GM23338 (cell line): ENCODE results near the gene LAMTOR1. TPM values are rescaled to one million over a fixed set of nuclear protein-coding genes. Genes with fewer than 3 reads are reported as not detected.
A peak's percentile ranks its signal among the peaks of the same experiment; 100 is the strongest.

Source experiments
- ATAC-seq: fragments of 200-7000 bp; cut with Tn5 transposase; 3 replicates; pipeline ENCODE4 v1.9.1; 2020
- DNase-seq: peaks from one replicate; pipeline ENCODE4 v3.0.0-alpha.2; 2015; ENCODE audit warnings: low spot score
- H2AFZ ChIP-seq: fragments of 200-600 bp; sonication (generic); 2 replicates; pipeline ENCODE4 v1.8.0; 2016; ENCODE audit warnings: antibody characterized with exemption, mild to moderate bottlenecking, moderate library complexity
- H3F3A ChIP-seq: fragments of 200-600 bp; sonication (generic); replicated peaks from 2 replicates; pipeline ENCODE4 v1.8.0; 2017; ENCODE audit warnings: antibody characterized with exemption, mixed run types, low read depth
- H3K27ac ChIP-seq: fragments of 200-600 bp; sonication (generic); 2 replicates; pipeline ENCODE4 v1.6.1; 2016; ENCODE audit warnings: low read depth
- H3K27me3 ChIP-seq: fragments of 200-600 bp; sonication (generic); 2 replicates; pipeline ENCODE4 v1.8.0; 2016; ENCODE audit warnings: mild to moderate bottlenecking, mixed run types, moderate library complexity; ENCODE audit not compliant: insufficient read depth
- H3K36me3 ChIP-seq: fragments of 200-600 bp; sonication (generic); 2 replicates; pipeline ENCODE4 v1.8.0; 2016; ENCODE audit warnings: mild to moderate bottlenecking; ENCODE audit not compliant: insufficient read depth
- H3K4me1 ChIP-seq: fragments of 200-600 bp; sonication (generic); 2 replicates; pipeline ENCODE4 v1.8.0; 2016; ENCODE audit warnings: mild to moderate bottlenecking, moderate library complexity; ENCODE audit not compliant: insufficient read depth
- H3K4me2 ChIP-seq: fragments of 200-600 bp; sonication (generic); 2 replicates; pipeline ENCODE4 v1.7.1; 2017; ENCODE audit warnings: mixed run types
- H3K4me3 ChIP-seq: fragments of 200-600 bp; sonication (generic); 2 replicates; pipeline ENCODE4 v1.6.1; 2016; ENCODE audit warnings: mixed run types
- H3K79me2 ChIP-seq: fragments of 200-600 bp; sonication (generic); replicated peaks from 2 replicates; pipeline ENCODE4 v1.8.0; 2017; ENCODE audit warnings: mild to moderate bottlenecking; ENCODE audit not compliant: insufficient read depth
- H3K9me2 ChIP-seq: fragments of 200-600 bp; sonication (generic); 2 replicates; pipeline ENCODE4 v1.8.0; 2017; ENCODE audit not compliant: insufficient read depth
- H4K20me1 ChIP-seq: fragments of 200-600 bp; sonication (generic); replicated peaks from 2 replicates; pipeline ENCODE4 v1.8.0; 2017; ENCODE audit warnings: mild to moderate bottlenecking; ENCODE audit not compliant: insufficient read depth
- H3K27ac Mint-ChIP-seq: 2 replicates; pipeline ENCODE4 v1.8.0; 2020; ENCODE audit warnings: inconsistent platforms, mild to moderate bottlenecking, moderate library complexity, mixed read lengths
- H3K27me3 Mint-ChIP-seq: 3 replicates; pipeline ENCODE4 v1.8.0; 2022; ENCODE audit warnings: low read depth, mild to moderate bottlenecking, moderate library complexity, mixed read lengths, inconsistent platforms; ENCODE audit not compliant: insufficient read depth, poor library complexity
- H3K36me3 Mint-ChIP-seq: 3 replicates; pipeline ENCODE4 v1.8.0; 2021; ENCODE audit warnings: low read depth, mild to moderate bottlenecking, inconsistent platforms, moderate library complexity, mixed read lengths
- H3K4me1 Mint-ChIP-seq: 3 replicates; pipeline ENCODE4 v1.8.0; 2020; ENCODE audit warnings: mild to moderate bottlenecking, inconsistent platforms, mixed read lengths
- H3K4me3 Mint-ChIP-seq: 3 replicates; pipeline ENCODE4 v1.8.0; 2021; ENCODE audit warnings: moderate library complexity, mild to moderate bottlenecking, inconsistent platforms, mixed read lengths
- H3K9me3 Mint-ChIP-seq: 3 replicates; pipeline ENCODE4 v1.8.0; 2020; ENCODE audit warnings: moderate library complexity, mild to moderate bottlenecking, inconsistent platforms, mixed read lengths
- CREB1 ChIP-seq: fragments of 250-450 bp; sonication (Bioruptor Pico); IDR thresholded peaks from 2 replicates; pipeline ENCODE4 v1.5.0; 2020; ENCODE audit warnings: low read depth, mild to moderate bottlenecking, moderate library complexity
- CTCF ChIP-seq, 2 experiments: fragments of 200-600 bp in 1 of 2; sonication (generic) in 1 of 2; conservative IDR thresholded peaks; 2 replicates each; pipeline versions ENCODE4 v1.5.1 to v1.6.1; 2016 to 2017; ENCODE audit warnings: antibody characterized with exemption in 2 of 2, low read depth in 2 of 2, mild to moderate bottlenecking in 2 of 2, moderate library complexity in 1 of 2
- ETS1 ChIP-seq: IDR thresholded peaks from 2 replicates; pipeline ENCODE4 v1.6.1; 2016; ENCODE audit warnings: antibody characterized with exemption
- EZH2 ChIP-seq: fragments of 200-600 bp; sonication (generic); IDR thresholded peaks from one replicate; pipeline ENCODE4 v1.8.0; 2017; ENCODE audit warnings: antibody characterized with exemption, mild to moderate bottlenecking, low read depth; ENCODE audit not compliant: unreplicated experiment
- EZH2phosphoT487 ChIP-seq: fragments of 200-600 bp; sonication (generic); IDR thresholded peaks from one replicate; pipeline ENCODE4 v1.8.1; 2018; ENCODE audit warnings: antibody characterized with exemption; ENCODE audit not compliant: unreplicated experiment
- JUNB ChIP-seq: IDR thresholded peaks from one replicate; pipeline ENCODE4 v1.6.1; 2016; ENCODE audit warnings: antibody characterized with exemption; ENCODE audit not compliant: unreplicated experiment
- NANOG ChIP-seq: IDR thresholded peaks from 2 replicates; pipeline ENCODE4 v1.6.1; 2016; ENCODE audit warnings: antibody characterized with exemption, borderline replicate concordance
- POLR2AphosphoS5 ChIP-seq: IDR thresholded peaks from 2 replicates; pipeline ENCODE4 v1.6.1; 2016; ENCODE audit warnings: antibody characterized with exemption, low read depth
- REST ChIP-seq: IDR thresholded peaks from one replicate; pipeline ENCODE4 v1.6.1; 2018; ENCODE audit warnings: antibody characterized with exemption; ENCODE audit not compliant: unreplicated experiment
- STAT1 ChIP-seq: IDR thresholded peaks from one replicate; pipeline ENCODE4 v1.6.1; 2016; ENCODE audit warnings: antibody characterized with exemption; ENCODE audit not compliant: unreplicated experiment
- ZNF114 ChIP-seq: fragments of 250-450 bp; sonication (Bioruptor Pico); IDR thresholded peaks from 2 replicates; pipeline ENCODE4 v1.5.0; 2020; ENCODE audit warnings: mild to moderate bottlenecking, moderate library complexity
- ZNF331 ChIP-seq: fragments of 250-450 bp; sonication (Bioruptor Pico); IDR thresholded peaks from 2 replicates; pipeline ENCODE4 v1.5.0; 2020; ENCODE audit warnings: low read depth, mild to moderate bottlenecking, moderate library complexity
- ZNF462 ChIP-seq: fragments of 250-450 bp; sonication (Bioruptor Pico); IDR thresholded peaks from 2 replicates; pipeline ENCODE4 v1.5.0; 2020; ENCODE audit warnings: mild to moderate bottlenecking, moderate library complexity
- polyA plus RNA-seq: library from polyadenylated mRNA; unstranded; fragments of >200 nt; fragmentation: Nextera tagmentation; extraction: Ambion mirVana; gene quantifications from 2 replicates; pipeline ENCODE4 v1.2.1, GENCODE V29; 2016
- total RNA-seq: library from RNA; depleted of rRNA; stranded (reverse); fragments of >200 nt; shearing (Covaris generic); gene quantifications from 2 replicates; pipeline ENCODE4 v1.2.3, GENCODE V29; 2014

LAMTOR1 gene
- total and polyA plus RNA-seq, 2 experiments from 2014 or later: 112 to 157 TPM

- Histone ChIP-seq H3K27me3 (no peaks in the 10 kb centered on the region), H3K27ac (peak overlapping the region; percentile 70), H3K4me1 (0 out of 2 replicates have a peak, but pooled peaks cover 8% of the 10 kb centered on the region), H3K4me3 (peak overlapping the region; percentile 80), H3K4me2 (peak overlapping the region; percentile 87), H2AFZ (no peak overlapping the region), H3K36me3 (no peaks in the 10 kb centered on the region), H3K79me2 (peaks cover 51% of the 10 kb centered on the region), H3K9me2 (no peaks in the 10 kb centered on the region), H3F3A (no peaks in the 10 kb centered on the region), H4K20me1 (peaks cover 21% of the 10 kb centered on the region; the same call in 1 of the 2 replicates)
- DNase-seq (peak; percentile 10), ATAC-seq (no peak)
- Mint-ChIP-seq H3K4me3 (peak overlapping the region; percentile 86), H3K36me3 (peaks cover 7% of the 10 kb centered on the region; the same call in 1 of the 3 replicates), H3K27me3 (peaks cover 4% of the 10 kb centered on the region), H3K27ac (peak overlapping the region; percentile 95), H3K9me3 (no peaks in the 10 kb centered on the region), H3K4me1 (peaks cover 19% of the 10 kb centered on the region)
- no peak for TF ChIP-seq JUNB
- no peak for TF ChIP-seq ZNF114
- TF ChIP-seq NANOG: no peak
- TF ChIP-seq STAT1: no peak
- no peak for TF ChIP-seq EZH2phosphoT487
- no peak for TF ChIP-seq ETS1
- no peak for TF ChIP-seq ZNF462 (CRISPR knock-in tag)
- TF ChIP-seq POLR2AphosphoS5: no peak
- TF ChIP-seq CREB1: no peak
- TF ChIP-seq REST: no peak
- no peak for TF ChIP-seq EZH2
- no peak for TF ChIP-seq ZNF331 (CRISPR knock-in tag)
- no peak for TF ChIP-seq CTCF (conservative IDR thresholded peaks at IDR 0.05; ENCODE audit: low read depth in 2 of 2)
These were observed 23.2 kb downstream of the LAMTOR1 start for GRCh38 chr11:72079819-72080325.
